Fibroblast of pulmonary artery (primary cell): ENCODE results near the gene MOGAT3.

Experiments
- DNase-seq: peaks from one replicate; pipeline ENCODE4 v3.0.0-alpha.2; 2010; ENCODE audit warnings: low read depth
- H3K4me3 ChIP-seq: replicated peaks from 2 replicates; pipeline ENCODE4 v1.5.1; 2011; ENCODE audit warnings: low read depth, mild to moderate bottlenecking, control low read depth, low read length, moderate library complexity
- CTCF ChIP-seq: IDR thresholded peaks from 2 replicates; pipeline ENCODE4 v1.5.1; 2011; ENCODE audit warnings: mild to moderate bottlenecking, control low read depth, low read length, inconsistent platforms; ENCODE audit errors: missing control alignments

Gene MOGAT3

GRCh38 chr7:101162551-101163278 lies 38.1 kb downstream of the MOGAT3 start:
- peak; percentile 47 for DNase-seq
- no peak for TF ChIP-seq CTCF
- H3K4me3 ChIP-seq: no peak overlapping the region

GRCh38 chr7:101161692-101162471 lies 39.0 kb downstream of the MOGAT3 start:
- no peak for DNase-seq
- H3K4me3 ChIP-seq: no peak overlapping the region
- no peak for TF ChIP-seq CTCF

- no peak overlapping the region for H3K4me3 ChIP-seq
- TF ChIP-seq CTCF: no peak
- DNase-seq: no peak
Observed at GRCh38 chr7:101160910-101161309, 39.9 kb downstream of the MOGAT3 start.

GRCh38 chr7:101159696-101160674 lies 40.9 kb downstream of the MOGAT3 start:
- TF ChIP-seq CTCF: no peak
- DNase-seq: no peak
- no peak overlapping the region for H3K4me3 ChIP-seq

GRCh38 chr7:101156866-101157589 lies 43.8 kb downstream of the MOGAT3 start:
- DNase-seq: no peak
- no peak for TF ChIP-seq CTCF
- H3K4me3 ChIP-seq: no peak overlapping the region

- no peak for DNase-seq
- peak; percentile 27 for TF ChIP-seq CTCF
- no peak overlapping the region for H3K4me3 ChIP-seq
Observed at GRCh38 chr7:101156277-101156676, 44.6 kb downstream of the MOGAT3 start.
